VCaP (cell line): Measurements from ENCODE around the gene ZNF431.

Experiments used
- H3K27ac ChIP-seq: fragments of 450-650 bp; 2 replicates; pipeline ENCODE4 v1.5.1; 2017
- TF ChIP-seq, protein P1 (sequence below): fragments of 450-650 bp; conservative IDR thresholded peaks from 2 replicates; pipeline ENCODE4 v1.5.1; 2017; ENCODE audit warnings: mild to moderate bottlenecking, moderate library complexity

The ZNF431 gene

DNA sequence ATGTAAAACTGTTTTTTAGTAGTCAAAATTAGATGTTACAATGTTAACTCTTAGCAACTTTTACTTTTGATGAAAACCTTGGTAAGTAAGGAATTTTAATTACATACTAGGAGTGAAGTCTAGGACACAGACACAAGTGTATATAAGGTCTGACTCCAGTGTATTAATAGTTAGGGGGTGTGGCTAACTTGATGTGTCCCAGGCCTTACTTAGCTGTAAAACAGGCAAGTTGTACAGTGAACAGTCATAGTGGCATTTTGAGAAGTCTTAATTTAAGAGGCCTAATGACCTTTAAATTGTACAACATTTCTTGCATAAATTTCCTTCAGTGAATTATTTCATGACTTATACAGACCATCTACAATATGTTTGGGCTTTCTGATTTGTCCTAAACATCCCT, 6.8 kb downstream of the ZNF431 start:
- TF ChIP-seq, protein P1, sequence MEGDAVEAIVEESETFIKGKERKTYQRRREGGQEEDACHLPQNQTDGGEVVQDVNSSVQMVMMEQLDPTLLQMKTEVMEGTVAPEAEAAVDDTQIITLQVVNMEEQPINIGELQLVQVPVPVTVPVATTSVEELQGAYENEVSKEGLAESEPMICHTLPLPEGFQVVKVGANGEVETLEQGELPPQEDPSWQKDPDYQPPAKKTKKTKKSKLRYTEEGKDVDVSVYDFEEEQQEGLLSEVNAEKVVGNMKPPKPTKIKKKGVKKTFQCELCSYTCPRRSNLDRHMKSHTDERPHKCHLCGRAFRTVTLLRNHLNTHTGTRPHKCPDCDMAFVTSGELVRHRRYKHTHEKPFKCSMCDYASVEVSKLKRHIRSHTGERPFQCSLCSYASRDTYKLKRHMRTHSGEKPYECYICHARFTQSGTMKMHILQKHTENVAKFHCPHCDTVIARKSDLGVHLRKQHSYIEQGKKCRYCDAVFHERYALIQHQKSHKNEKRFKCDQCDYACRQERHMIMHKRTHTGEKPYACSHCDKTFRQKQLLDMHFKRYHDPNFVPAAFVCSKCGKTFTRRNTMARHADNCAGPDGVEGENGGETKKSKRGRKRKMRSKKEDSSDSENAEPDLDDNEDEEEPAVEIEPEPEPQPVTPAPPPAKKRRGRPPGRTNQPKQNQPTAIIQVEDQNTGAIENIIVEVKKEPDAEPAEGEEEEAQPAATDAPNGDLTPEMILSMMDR, result no peak
- no peak overlapping the region for H3K27ac ChIP-seq

DNA sequence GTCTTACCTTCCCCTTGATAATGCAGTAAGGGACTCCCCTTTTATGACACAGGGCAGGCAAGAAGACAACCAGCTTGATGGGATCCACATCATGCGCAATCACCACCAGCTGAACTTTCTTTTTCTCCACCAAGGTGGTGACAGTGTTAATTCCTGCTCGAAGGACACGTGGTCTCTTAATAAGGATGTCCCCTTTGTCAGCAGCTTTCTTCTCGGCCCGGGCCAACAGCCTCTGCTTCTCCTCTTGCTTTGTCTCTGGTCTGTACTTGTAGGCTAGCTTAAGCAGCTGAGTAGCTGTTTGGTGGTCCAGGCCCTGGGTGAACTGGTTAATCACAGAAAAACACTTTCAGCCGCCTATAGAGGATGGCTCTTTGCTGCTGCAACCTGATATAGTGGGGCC, 8.0 kb downstream of the ZNF431 start:
- no peak overlapping the region for H3K27ac ChIP-seq
- TF ChIP-seq, protein P1, result no peak

DNA sequence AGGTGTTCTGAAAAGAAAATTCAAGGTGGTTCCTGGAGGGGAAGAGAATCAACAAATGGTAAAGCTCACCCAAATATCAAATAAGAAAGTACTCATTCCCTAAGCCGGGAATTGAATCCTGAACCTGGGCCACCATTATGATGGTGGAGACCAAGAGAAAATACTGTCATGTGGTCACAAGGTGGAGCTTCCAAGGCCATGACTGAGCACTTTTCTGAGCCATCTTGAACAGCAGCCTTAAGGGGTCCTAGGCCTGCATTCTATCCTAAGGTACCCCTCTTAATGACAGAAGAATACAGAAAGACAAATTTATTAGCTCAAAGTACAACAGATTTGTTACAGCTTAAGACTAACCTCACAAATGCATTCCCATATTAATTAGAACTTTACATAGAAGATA, 9.6 kb downstream of the ZNF431 start:
- no peak overlapping the region for H3K27ac ChIP-seq
- TF ChIP-seq, protein P1, result no peak

DNA sequence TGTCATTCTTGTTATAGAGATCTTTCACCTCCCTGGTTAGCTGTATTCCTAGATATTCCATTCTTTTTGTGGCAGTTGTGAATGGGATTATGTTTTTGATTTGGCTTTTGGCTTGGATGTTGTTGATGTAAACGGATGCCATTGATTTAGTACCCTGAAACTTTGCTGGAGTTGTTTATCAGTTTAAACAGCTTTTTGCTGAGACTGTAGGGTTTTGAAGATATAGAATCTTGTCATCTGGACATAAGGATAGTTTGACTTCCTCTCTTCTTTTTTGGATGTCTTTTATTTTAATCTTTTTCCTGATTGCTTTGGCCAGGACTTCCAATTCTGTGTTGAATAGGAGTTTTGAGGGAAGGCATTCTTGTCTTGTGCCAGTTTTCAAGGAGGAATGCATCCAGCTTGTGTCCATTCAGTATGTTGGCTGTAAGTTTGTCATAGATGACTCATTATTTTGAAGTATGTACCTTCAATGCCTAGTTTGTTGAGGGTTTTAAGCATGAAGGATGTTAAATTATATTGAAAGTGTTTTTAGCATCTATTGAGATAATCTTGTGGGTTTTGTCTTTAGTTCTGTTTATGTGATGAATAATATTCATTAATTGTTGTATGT, 16.8 kb downstream of the ZNF431 start:
- H3K27ac ChIP-seq, result no peak overlapping the region
- TF ChIP-seq, protein P1, result no peak

DNA sequence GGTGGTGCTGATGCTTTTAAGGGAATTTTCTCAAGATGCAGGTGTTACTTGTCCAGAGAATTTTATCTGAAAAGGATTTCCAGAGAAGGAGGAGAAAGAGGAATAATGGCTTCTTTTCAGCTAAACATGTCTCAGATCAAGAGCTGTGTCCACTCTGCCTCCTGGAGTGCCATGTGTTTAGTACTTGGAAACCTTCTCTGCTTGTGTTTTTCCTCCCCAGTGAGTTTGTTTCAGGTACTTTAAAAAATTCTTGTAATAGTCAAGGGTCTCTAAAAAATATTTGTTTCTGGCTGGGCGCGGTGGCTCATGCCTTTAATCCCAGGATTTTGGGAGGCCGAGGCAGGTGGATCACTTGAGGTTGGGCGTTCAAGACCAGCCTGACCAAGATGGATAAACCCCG, 22.7 kb downstream of the ZNF431 start:
- no peak overlapping the region for H3K27ac ChIP-seq
- TF ChIP-seq, protein P1, result no peak

DNA sequence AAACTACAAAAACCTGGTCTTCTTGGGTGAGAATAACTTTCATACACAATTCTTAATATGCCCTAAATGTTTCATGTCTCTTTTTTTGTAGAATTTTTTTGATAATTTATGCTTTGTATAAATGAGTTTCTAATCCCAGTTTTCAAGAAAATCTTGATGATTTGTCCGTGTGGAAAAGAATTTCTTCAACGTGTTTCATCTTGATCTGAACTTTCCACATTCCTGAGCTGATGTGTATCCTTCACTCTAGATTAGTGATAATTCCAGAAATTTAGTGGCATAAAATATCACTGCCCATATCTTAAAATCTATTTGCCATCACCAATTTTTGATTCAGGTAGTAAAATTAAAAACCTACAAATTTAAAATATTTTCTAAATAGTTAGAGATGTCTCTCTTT, 24.6 kb downstream of the ZNF431 start:
- TF ChIP-seq, protein P1, result no peak

DNA sequence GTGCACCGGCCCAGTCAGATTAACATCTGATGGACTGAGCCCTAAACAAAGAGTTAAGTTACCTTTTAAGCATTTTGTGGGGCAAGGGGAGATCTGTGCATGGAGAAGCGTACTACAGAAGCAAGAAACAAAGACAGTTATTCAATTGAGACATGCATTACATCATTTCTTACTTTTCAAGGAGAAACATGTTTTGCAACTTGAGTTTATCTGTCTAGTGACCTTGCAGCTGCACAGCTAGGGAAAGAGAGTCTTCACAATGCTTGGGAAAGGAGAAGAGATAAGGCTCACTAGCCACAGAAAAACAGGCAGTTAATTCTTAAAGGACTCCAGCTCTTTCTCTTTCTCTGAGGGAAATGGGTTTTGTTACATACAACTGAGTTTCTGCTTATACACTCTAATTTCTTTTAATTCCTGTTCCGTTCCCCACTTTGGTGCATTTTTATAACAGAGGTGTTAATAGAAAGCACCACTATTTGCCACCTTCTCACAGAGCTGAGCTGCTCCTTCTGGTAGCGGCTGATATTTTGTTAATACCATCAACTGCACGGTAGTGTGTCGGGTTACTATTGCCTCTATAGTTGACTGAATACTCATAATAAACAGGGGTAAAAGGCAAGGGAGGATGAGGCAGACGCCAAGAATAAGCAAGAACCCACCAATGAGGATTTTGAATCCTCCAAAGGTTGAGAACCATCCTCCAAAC, 55.9 kb downstream of the ZNF431 start:
- TF ChIP-seq, protein P1, result no peak
- H3K27ac ChIP-seq, result no peak overlapping the region

More for the DNA sequence above, 24.6 kb downstream of the ZNF431 start:
- H3K27ac ChIP-seq, result no peak overlapping the region
